A673 (cell line): ENCODE results near the gene CCDC196. TPM values are rescaled to one million over a fixed set of nuclear protein-coding genes. Genes with fewer than 3 reads are reported as not detected.
A peak's percentile ranks its signal among the peaks of the same experiment; 100 is the strongest.

Source experiments
- BruUV-seq: library from RNA; stranded (reverse); fragments of 400-500 nt; replicated peaks from 2 replicates; lab custom pipeline; 2021; lab: Mats Ljungman, UMichigan
- CTCF ChIA-PET: fragments of 300-600 bp; sonication (Branson Sonifier 250); formaldehyde crosslinking; loops from one replicate; lab custom pipeline; 2022; ENCODE audit warnings: antibody characterized with exemption; lab: Charles Lee
- POLR2A ChIA-PET: fragments of 300-600 bp; sonication (Branson Sonifier 250); formaldehyde crosslinking; loops from one replicate; lab custom pipeline; 2022; ENCODE audit warnings: antibody characterized with exemption; ENCODE audit not compliant: low non-redundant PET; lab: Charles Lee
- DNase-seq: peaks from one replicate; pipeline ENCODE4 v3.0.0-alpha.2; 2015; ENCODE audit warnings: low spot score
- H3K27ac ChIP-seq: fragments of 200-600 bp; sonication (generic); 2 replicates; pipeline ENCODE4 v1.5.1; 2016; ENCODE audit warnings: mixed run types, low read depth, mild to moderate bottlenecking, mixed read lengths, antibody characterized with exemption, low read length; ENCODE audit not compliant: poor library complexity, severe bottlenecking
- H3K27me3 ChIP-seq: fragments of 200-600 bp; sonication (generic); replicated peaks from 2 replicates; pipeline ENCODE4 v1.6.1; 2017; ENCODE audit warnings: mixed run types, low read depth, mild to moderate bottlenecking, mixed read lengths, antibody characterized with exemption, low read length; ENCODE audit not compliant: insufficient read depth, poor library complexity
- H3K36me3 ChIP-seq: fragments of 200-600 bp; sonication (generic); 2 replicates; pipeline ENCODE4 v1.6.1; 2016; ENCODE audit warnings: mixed run types, mild to moderate bottlenecking, mixed read lengths, antibody characterized with exemption, low read length; ENCODE audit not compliant: insufficient read depth, poor library complexity, severe bottlenecking
- H3K4me1 ChIP-seq: fragments of 200-600 bp; sonication (generic); 2 replicates; pipeline ENCODE4 v1.6.1; 2017; ENCODE audit warnings: mixed run types, mild to moderate bottlenecking, mixed read lengths, antibody characterized with exemption, low read length; ENCODE audit not compliant: insufficient read depth, poor library complexity, severe bottlenecking
- H3K4me3 ChIP-seq: fragments of 200-600 bp; sonication (generic); 2 replicates; pipeline ENCODE4 v1.5.1; 2016; ENCODE audit warnings: low read depth, mixed run types, mild to moderate bottlenecking, mixed read lengths, low read length; ENCODE audit not compliant: poor library complexity, severe bottlenecking
- H3K9me3 ChIP-seq: fragments of 200-600 bp; sonication (generic); 2 replicates; pipeline ENCODE4 v1.6.1; 2016; ENCODE audit warnings: mixed run types, low read depth, mild to moderate bottlenecking, mixed read lengths, antibody characterized with exemption, low read length; ENCODE audit not compliant: poor library complexity, severe bottlenecking
- EZH2 ChIP-seq: fragments of 200-600 bp; sonication (generic); IDR thresholded peaks from 2 replicates; pipeline ENCODE4 v1.6.1; 2017; ENCODE audit warnings: borderline replicate concordance, low read depth, mild to moderate bottlenecking, mixed read lengths, antibody characterized with exemption, low read length; ENCODE audit not compliant: poor library complexity, severe bottlenecking
- intact Hi-C: fragments of 100-400 bp; cut with micrococcal nuclease; formaldehyde crosslinking; loops from one replicate; pipeline ENCODE4 v1.10.0; 2022; ENCODE audit not compliant: unreplicated experiment
- total RNA-seq: library from RNA; stranded (reverse); gene quantifications from 2 replicates; pipeline ENCODE4 v1.2.3, GENCODE V29; 2021
- TF ChIP-seq, protein P1 (sequence below): fragments of 300-800, 200-600 bp; sonication (generic); conservative IDR thresholded peaks from 2 replicates; pipeline ENCODE4 v1.5.1; 2017; ENCODE audit warnings: low read depth, mild to moderate bottlenecking, antibody characterized with exemption, low read length, moderate library complexity, mixed read lengths

The CCDC196 gene
- total RNA-seq, 1 experiment from 2014 or later = not detected

DNA sequence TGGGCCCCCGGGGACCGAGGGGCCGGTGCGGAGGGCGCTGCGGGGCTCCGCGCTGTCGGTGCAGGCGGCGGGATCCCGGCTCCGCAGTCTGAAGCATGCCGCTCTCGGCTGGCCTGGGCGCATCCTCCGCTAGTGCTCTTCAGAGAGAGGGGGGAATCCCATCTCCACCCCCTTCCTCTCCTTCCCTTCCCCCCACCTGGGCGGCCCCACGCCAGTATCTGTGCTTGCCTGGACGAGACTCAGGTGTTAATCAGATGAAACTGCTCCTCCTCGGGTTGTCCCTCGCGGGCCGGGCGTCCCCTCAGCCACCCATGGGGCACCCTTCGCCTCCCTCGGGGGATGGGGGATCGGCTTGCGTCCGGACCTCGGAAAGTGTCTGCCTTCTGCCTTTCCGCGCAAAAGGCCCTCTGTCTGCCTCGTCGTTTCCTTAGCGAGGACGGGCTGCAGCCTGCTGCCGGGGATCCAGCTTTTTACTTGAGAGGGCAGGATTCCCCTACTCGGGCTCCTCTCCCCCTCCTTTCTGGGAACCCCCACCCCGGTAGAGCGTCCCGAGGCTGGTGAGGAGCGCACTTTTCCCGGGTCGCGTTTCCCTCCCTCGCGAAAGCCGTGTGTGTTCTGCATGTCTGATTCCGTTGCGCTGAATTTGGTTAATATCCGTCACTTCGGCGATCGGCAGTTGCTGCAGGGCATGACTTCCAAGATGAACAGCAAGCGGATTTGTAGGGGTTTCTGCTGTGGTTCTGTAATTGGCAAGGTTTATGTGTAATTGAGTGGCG lies 22.9 kb downstream of the CCDC196 start:
- peak; percentile 43 for DNase-seq
- intact Hi-C loops = no loop called here
- Histone ChIP-seq H3K4me3 (peak overlapping the region; percentile 77), H3K36me3 (no peaks in the 10 kb centered on the region), H3K4me1 (peaks cover 10% of the 10 kb centered on the region), H3K27me3 (peaks cover 14% of the 10 kb centered on the region), H3K27ac (peak overlapping the region; percentile 77), H3K9me3 (no peaks in the 10 kb centered on the region)
- no TSS peak for BruUV-seq
- TF ChIP-seq, protein P1, sequence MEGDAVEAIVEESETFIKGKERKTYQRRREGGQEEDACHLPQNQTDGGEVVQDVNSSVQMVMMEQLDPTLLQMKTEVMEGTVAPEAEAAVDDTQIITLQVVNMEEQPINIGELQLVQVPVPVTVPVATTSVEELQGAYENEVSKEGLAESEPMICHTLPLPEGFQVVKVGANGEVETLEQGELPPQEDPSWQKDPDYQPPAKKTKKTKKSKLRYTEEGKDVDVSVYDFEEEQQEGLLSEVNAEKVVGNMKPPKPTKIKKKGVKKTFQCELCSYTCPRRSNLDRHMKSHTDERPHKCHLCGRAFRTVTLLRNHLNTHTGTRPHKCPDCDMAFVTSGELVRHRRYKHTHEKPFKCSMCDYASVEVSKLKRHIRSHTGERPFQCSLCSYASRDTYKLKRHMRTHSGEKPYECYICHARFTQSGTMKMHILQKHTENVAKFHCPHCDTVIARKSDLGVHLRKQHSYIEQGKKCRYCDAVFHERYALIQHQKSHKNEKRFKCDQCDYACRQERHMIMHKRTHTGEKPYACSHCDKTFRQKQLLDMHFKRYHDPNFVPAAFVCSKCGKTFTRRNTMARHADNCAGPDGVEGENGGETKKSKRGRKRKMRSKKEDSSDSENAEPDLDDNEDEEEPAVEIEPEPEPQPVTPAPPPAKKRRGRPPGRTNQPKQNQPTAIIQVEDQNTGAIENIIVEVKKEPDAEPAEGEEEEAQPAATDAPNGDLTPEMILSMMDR = no peak
- peak; percentile 15 for TF ChIP-seq EZH2
- ChIA-PET POLR2A (interaction anchor here (0.7 kb wide), 1 partner anchor 635 kb away, joined by 5 read pairs; no protein-coding TSS in a partner anchor), CTCF (no interaction called here)

DNA sequence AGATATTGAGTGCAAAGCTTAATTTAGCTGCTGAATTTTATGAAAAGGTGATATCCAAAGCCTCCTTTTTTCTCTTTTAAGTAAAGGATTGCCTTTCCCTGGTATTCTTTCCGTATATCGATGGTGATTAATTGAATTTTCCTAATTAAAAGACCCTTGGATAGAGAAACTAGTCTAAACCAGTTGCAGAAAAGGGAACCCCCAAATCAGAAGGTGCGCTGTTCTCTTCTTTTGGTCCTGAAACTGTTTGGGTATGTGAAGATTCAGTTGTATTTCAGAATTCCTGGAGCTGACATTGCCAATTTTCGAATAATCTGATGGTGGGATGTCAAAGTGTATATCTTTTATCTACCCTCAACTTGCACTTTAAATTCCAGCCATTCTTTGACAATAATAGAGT lies 23.7 kb downstream of the CCDC196 start:
- Histone ChIP-seq H3K36me3 (no peaks in the 10 kb centered on the region), H3K27me3 (peaks cover 14% of the 10 kb centered on the region), H3K9me3 (no peaks in the 10 kb centered on the region), H3K4me3 (peak overlapping the region; percentile 77), H3K4me1 (peaks cover 10% of the 10 kb centered on the region), H3K27ac (no peak overlapping the region)
- POLR2A ChIA-PET = no interaction called here
- TF ChIP-seq EZH2 = no peak
- TF ChIP-seq, protein P1 = no peak
- CTCF ChIA-PET = no interaction called here
- no peak for DNase-seq
- TSS peak; percentile 27 for BruUV-seq
- intact Hi-C loops = no loop called here

DNA sequence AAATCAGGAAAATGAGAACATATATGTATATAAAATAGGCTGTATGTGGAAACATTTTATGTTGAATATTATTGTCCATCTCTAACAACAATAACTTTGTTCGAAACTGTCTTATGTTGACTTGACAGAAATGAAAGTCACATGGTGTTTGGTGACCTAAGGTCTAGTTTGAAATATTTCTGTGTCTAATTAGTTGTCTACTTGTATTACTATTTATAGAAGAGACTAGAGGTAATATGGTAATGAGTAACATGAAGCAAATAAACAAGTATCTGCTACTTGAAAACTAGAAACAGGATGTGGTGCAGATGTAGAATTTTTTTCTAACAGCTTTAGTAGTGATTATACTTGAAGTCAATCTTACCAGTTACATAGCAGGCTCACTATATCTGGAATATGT lies 25.7 kb downstream of the CCDC196 start:
- BruUV-seq = no TSS peak
- H3K4me3 ChIP-seq = no peak overlapping the region
- POLR2A ChIA-PET = no interaction called here
- peaks cover 14% of the 10 kb centered on the region for H3K27me3 ChIP-seq
- H3K4me1 ChIP-seq = peaks cover 10% of the 10 kb centered on the region
- intact Hi-C loops = no loop called here
- TF ChIP-seq, protein P1 = no peak
- TF ChIP-seq EZH2 = no peak
- no peaks in the 10 kb centered on the region for H3K36me3 ChIP-seq
- DNase-seq = no peak
- H3K9me3 ChIP-seq = no peaks in the 10 kb centered on the region
- CTCF ChIA-PET = no interaction called here
- no peak overlapping the region for H3K27ac ChIP-seq
